Measurements from ENCODE around the gene BRCA1. TPM values are rescaled to one million over a fixed set of nuclear protein-coding genes. Genes with fewer than 3 reads are reported as not detected.

BRCA1 gene
- total RNA-seq, 2 donors from 2014 or later: 74.0 to 126 TPM

DNA sequence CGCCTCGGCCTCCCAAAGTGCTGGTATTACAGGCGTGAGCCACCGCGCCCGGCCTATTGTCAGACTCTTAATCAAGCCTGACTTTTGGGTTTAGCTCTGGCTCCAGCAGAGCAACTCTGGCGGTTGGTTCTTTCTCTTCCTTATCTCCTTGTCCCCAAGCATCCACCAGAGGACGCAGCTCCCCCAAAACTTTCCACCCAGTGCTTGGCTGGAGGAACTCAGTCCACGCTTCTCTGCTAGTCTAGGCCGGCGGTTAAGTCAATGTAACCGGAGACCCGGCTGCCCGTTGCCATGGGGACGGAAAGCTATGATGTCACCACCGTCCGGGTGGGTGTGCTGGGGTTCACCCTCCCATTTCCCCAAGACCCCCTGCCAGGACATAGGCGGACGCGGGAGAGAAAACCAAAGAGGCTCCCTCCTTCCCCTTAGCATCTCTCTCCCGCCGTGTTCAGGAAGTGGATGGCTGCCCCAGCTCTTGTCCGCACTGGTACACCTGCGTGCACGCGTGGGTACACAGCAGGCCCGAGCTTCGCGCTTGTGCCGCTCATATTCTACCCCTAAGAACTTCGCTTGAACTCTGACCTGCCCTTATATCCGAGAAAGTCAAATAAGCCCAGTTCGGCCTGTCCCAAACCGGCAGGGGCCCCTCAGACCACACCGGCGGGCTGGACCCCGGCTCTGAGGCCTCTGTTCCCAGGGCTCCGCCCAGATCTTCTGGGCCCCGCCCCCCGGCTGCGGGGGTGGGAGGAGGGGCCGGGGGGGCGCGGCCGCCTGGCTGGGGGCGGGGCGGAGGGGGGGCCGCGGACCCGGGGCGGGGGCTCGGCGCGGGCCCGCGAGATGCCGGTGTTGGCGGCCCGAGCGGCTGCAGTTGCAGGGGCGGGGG, 100.5 kb downstream of the BRCA1 start, which contains the start of gene RND2:
Gene RND2 (plus strand): TSS at position 825 of the 883 bp plus-strand sequence. CDS start 117 bp downstream, outside the sequence.
- DNase-seq (ENCODE audit: low spot score in 2 of 2) (peak; percentile 75 to 78), ATAC-seq (peak; percentile 66 to 67)
- H3K27ac Mint-ChIP-seq: peak within 1 kb of the TSS; percentile 48 to 96
- H3K36me3 Mint-ChIP-seq: no peaks in the 10 kb centered on the region
- H3K9me3 Mint-ChIP-seq: no peaks in the 10 kb centered on the region

DNA sequence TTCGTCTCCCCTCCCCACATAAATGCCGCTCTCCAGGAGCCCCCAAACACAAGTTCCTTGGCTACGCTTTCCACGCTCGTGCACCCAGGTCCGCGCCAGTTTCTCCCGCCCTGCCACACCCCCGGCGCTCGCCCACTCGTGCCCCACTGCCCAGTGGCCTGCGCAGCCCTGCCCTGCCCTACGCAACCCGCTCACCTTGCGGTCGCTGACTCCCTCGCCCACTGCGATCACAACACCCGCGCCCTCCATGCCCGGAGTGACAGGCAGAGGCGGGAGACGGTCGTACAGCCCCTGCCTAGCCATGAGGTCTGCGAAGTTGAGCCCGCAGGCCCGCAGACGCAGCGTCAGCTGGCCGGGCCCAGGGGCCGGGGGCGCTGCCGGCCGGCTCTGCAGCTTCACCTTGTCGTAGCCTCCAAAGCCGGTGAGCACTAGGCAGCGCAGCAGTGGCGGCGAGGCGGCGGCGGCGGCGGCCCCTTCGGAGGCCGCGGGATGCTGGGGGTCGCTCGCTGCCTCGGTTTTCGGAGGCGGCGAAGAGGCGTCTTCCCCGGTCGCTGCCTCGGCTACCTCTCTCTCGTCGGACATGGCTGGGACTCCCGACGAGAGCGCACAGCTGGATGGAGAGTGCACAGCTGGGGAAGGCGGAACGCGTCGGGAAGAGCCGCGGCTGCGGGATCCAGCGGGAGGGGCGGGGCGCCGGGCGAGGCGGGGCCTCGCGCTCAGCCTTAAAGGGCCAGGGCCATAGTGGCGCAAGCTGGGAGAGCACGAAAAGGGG, 103.2 kb downstream of the BRCA1 start, which contains the start of gene VAT1:
Gene VAT1 (minus strand): TSS at position 645 of the 772 bp plus-strand sequence. CDS start 63 bp downstream, at position 582.
- Mint-ChIP-seq H3K9me3 (no peaks in the 10 kb centered on the region), H3K27ac (peak within 1 kb of the TSS in 1 of 2 donors; percentile 94), H3K36me3 (no peaks in the 10 kb centered on the region)
- ATAC-seq (peak; percentile 68 to 74), DNase-seq (ENCODE audit: low spot score in 2 of 2) (peak; percentile 68 to 70)

DNA sequence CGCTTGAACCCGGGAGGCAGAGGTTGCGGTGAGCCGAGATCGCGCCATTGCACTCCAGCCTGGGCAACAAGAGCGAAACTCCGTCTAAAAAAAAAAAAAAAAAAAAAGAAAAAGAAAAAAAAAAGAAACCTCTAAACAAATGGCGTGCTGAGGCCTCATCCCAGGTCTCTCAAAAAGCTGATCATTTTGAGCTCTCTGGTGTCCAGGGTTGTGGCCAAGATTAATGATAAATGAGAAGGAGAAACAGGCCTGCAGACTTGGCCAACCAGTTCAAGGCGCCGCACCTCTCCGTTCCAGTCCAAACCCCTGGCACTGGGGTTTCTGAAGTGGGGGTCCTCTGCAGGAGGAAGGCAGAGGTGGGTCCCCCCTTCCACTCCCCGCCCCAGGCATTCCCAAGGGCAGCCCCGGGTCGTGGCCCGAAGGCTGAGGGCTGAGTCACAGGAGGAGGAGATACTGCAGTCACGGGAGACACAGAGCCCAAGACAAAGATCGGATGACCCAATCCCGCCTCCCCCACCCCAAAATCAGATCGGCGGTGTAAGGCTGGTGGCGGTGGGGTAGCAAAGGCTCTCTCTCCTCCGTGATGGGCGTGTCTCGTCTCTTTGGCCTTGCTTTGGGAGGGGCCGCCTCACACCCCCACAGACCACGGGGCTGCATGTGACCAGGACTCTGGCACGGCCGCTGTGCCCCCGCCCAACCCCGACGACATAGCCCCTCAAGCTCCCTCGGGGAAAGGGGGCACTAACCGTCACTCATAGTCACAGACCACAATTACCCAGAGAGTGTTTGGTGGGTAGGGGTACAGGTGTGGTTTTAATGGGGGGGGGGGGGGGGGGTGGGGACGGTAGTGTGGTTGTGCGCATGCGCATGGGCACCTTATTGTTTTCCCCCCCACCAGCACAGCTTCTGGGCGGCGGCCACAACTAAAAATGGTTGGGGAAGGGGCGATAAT, 104.1 kb downstream of the BRCA1 start:
- no peak for DNase-seq (ENCODE audit: low spot score in 2 of 2)
- Mint-ChIP-seq H3K9me3 (no peaks in the 10 kb centered on the region), H3K27ac (peak overlapping the region in 1 of 2 donors; percentile 94), H3K36me3 (no peaks in the 10 kb centered on the region)
- no peak for ATAC-seq

DNA sequence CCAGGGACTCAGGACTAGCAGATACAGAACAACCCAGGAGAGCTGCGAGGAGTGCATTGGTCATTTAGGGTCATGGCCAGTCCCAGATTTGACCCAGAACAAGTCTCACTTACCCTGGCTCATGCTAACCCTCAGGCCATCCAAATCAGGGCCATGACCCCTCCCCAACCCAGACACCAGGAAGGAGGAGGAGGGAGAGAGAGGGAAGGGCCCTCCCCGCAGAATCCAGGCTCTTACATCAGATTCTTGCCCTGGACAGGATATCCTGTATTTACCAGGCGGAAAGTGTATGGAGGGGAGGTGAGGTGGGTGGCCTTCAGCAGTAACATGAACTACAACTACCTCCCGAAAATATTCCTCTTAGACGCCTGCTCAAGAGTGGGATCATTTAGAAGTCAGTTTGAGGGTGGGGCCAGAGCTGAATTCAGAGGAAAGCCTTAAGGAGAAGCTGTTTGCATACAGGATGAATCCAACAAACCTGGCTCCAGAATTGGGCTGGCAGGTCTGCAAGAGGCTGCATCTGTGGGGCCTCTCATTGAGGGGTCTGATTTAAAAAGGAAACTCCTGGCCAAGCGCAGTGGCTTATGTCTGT, 105.0 kb downstream of the BRCA1 start:
- ATAC-seq (no peak), DNase-seq (ENCODE audit: low spot score in 2 of 2) (no peak)
- H3K9me3 Mint-ChIP-seq: no peaks in the 10 kb centered on the region
- H3K27ac Mint-ChIP-seq: no peak overlapping the region
- H3K36me3 Mint-ChIP-seq: no peaks in the 10 kb centered on the region

DNA sequence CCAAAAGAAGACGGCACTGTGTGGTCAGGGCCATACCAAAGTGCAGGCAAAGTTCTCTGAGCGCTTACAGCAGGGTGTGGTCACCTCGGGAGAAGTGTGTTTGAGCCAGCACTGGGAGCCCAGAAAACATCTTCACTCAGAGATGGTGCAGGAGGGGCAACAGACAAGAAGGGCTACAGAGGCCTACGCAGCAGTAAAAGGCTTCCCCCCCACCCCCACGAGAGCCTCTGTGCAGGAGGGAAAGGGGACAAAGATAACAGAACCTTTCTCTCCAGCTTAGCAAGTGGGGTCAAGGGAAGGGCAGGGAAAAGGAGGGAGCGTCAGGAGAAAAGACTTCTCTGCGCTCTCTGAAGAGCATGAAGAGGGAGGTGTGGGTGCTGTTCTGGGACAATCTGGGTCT, 105.7 kb downstream of the BRCA1 start:
- Mint-ChIP-seq H3K9me3 (no peaks in the 10 kb centered on the region), H3K36me3 (no peaks in the 10 kb centered on the region), H3K27ac (no peak overlapping the region)
- ATAC-seq (no peak), DNase-seq (ENCODE audit: low spot score in 2 of 2) (no peak)

DNA sequence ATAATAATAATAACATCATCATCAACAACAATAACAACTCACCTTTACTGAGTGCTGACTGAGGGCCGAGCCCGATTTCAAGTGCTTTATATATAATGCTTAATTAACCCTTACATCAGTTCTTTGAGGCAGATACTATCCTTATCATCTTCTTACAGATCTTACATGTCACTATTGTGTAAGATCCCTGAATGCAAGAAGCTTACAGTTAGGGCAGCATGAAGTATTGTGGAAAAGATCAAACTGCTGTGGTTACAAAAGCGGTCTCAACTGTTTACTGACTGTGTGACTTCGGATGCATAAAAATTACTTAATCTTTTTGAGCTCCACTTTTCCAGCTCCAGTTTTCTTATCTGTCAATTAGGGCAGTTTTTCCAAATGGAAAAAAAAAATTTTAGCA, 106.2 kb downstream of the BRCA1 start:
- no peak for DNase-seq (ENCODE audit: low spot score in 2 of 2)
- Mint-ChIP-seq H3K36me3 (no peaks in the 10 kb centered on the region), H3K9me3 (no peaks in the 10 kb centered on the region), H3K27ac (no peak overlapping the region)
- ATAC-seq: no peak

DNA sequence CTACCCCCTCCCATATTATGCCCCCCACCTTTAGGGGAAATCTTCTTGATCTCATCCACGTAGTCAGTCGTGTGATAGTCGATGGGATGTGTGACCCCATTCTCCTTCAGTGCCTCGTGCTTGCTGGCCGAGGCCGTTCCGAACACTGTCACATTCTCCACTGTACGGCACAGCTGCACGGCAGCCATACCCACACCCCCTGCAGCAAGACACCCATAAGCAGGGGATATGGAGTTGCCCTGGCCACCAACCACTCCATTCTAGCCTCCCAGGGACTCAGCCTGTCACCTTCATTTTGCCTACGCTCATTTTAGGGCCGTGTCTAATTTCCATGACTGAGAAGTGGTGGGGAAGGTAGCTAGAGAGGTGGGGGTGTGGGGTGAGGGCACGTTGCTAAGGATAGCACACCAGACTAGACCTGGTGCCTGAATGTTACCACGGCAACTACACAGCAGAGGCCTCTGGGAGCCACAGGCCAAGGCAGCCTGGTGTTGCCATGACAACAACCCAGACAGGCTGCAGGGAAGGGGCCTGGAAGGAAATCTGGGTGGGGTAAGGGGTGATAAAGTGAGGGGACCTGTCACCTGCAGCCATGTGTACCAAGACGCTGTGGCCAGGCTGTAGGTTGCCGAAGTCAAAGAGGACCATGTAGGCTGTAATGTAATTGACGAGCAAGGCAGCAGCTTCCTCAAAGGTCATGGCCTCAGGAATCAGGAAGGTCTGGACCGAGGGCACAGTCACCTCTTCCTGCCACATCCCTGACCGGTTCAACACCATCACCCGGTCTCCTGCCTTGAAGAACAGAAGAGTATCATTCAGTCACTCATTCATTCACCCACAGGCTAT, 106.9 kb downstream of the BRCA1 start:
- peak in 1 of 2 donors; percentile 37 for ATAC-seq
- Mint-ChIP-seq H3K36me3 (peaks cover 0 to 4% of the 10 kb centered on the region in 2 donors), H3K9me3 (no peaks in the 10 kb centered on the region), H3K27ac (peak overlapping the region in 1 of 2 donors; percentile 48)
- no peak for DNase-seq (ENCODE audit: low spot score in 2 of 2)

DNA sequence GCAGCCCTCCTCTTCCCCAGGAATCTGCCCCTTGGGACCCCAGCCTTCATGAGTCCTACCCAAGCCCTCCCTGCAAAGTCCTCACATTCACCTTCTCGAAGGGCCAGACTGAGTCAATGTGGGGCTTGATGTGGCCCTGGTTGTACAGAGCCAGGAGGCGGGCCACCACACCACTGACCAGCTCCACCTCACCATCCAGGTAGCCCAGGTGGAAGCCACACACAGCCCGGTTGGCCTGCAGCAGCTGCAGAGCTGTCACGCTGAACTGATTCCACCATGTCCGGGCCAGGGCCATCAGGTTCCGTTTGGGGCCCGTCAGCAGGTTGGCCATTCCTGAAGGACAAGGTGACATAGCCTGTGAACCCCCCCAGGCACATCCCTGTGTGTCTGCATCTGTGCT, 108.9 kb downstream of the BRCA1 start:
- H3K36me3 Mint-ChIP-seq: peaks cover 0 to 6% of the 10 kb centered on the region in 2 donors
- peak overlapping the region in 1 of 2 donors; percentile 69 for H3K27ac Mint-ChIP-seq
- ATAC-seq: no peak
- H3K9me3 Mint-ChIP-seq: no peaks in the 10 kb centered on the region
- no peak for DNase-seq (ENCODE audit: low spot score in 2 of 2)

DNA sequence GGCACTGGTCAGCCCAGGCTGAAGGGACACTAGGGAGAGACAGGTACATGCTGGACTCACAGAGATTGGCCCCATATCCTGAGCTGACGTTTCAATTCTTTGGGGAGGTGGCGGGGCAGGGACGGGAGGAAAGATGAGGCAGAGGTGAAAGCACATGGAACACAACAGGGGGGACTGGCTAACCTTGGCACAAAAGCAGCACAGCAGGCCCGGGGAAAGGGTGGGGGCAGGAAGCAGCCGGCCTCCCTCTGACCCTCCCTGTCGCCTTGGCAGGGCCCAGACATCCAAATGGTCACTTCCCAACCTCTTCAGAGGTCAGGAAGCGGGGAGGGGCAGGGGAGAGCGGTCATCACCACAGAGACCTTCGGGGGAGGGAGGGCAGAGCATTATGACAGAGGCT, 109.6 kb downstream of the BRCA1 start:
- no peak for DNase-seq (ENCODE audit: low spot score in 2 of 2)
- no peak for ATAC-seq
- Mint-ChIP-seq H3K36me3 (peaks cover 0 to 8% of the 10 kb centered on the region in 2 donors), H3K27ac (peak overlapping the region; percentile 59 to 69), H3K9me3 (no peaks in the 10 kb centered on the region)

DNA sequence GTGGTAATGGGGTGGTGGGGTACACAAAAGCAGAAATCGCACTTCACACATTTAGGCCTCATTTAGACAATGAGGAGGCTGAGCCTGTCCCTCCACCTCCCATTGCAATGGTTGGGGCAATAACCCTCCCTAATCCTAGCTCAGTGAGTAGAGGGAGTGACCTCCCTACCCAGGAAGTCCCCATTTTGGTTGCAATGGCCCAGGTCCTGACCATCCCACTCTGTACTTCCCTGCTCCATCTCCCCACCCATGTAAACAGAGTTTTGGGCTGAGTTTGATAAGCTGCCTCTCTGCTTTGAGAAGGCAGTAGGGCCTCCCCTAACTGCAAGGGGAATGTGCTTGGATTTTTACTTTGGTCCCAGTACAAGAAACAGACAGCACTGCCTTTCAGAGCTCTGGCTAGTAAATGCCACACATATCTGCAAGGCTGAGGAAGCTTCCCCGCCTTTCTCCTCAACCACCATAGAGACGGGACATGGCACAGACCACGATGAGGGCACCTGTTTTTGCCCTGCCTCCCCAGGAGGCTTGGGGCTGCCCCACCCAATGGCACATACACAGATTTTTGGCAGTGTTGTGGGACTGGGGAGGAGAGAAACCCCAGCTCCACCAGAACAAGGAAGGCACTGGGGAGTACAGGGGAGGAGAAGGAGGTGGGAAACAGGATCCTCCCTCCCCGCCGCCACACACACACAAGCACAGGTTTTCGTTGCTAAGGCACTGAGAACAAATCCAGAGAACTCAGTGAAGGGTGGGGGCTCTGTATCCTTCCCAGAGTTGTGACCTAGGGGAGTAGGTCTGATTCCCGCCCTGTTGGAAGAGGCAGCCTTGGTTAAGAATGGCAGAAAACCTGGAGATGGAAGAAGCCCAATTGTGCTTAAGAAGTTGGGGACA, 110.3 kb downstream of the BRCA1 start:
- DNase-seq (ENCODE audit: low spot score in 2 of 2): no peak
- ATAC-seq: no peak
- H3K9me3 Mint-ChIP-seq: no peaks in the 10 kb centered on the region
- peak overlapping the region; percentile 59 to 69 for H3K27ac Mint-ChIP-seq
- peaks cover 0 to 12% of the 10 kb centered on the region in 2 donors for H3K36me3 Mint-ChIP-seq

DNA sequence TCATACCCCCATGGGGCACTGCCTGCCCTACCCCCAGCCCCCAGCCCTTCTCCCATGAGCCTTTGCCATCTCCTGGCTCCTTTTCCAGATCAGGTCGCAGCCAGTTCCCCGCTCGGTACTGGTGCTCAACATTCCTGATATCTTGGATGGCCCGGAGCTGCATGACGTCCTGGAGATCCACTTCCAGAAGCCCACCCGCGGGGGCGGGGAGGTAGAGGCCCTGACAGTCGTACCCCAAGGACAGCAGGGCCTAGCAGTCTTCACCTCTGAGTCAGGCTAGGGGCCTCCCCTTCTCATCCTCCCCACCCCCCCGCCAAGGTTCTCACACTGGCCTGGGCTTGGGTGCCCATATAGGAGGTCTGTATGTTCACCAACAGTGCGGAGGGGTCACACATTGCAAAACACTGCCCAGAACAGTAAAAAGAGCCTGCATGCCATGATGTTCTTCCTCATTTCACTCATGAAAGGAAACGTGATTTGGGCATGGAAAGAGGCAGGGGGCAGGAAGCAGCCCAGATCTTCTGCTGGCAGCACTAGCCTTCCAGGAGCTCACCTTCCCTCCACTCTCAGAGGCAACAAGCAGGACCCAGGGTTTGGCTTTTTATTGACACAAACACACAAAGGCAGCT, 111.0 kb downstream of the BRCA1 start:
- no peaks in the 10 kb centered on the region for H3K9me3 Mint-ChIP-seq
- peak overlapping the region in 1 of 2 donors; percentile 29 for H3K27ac Mint-ChIP-seq
- peaks cover 0 to 12% of the 10 kb centered on the region in 2 donors for H3K36me3 Mint-ChIP-seq
- DNase-seq (ENCODE audit: low spot score in 2 of 2): no peak
- ATAC-seq: no peak

DNA sequence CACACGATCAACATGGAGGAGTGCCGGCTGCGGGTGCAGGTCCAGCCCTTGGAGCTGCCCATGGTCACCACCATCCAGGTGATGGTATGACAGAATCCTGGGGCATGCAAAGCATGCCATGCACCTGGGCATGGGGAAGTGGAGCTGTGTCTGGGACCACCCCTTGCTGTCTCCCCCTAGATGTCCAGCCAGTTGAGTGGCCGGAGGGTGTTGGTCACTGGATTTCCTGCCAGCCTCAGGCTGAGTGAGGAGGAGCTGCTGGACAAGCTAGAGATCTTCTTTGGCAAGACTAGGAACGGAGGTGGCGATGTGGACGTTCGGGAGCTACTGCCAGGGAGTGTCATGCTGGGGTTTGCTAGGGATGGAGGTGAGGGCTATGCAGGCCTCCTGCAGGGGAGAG, 111.9 kb downstream of the BRCA1 start:
- DNase-seq (ENCODE audit: low spot score in 2 of 2) (no peak), ATAC-seq (no peak)
- H3K27ac Mint-ChIP-seq: peak overlapping the region; percentile 51 to 75
- H3K36me3 Mint-ChIP-seq: peaks cover 0 to 12% of the 10 kb centered on the region in 2 donors
- no peaks in the 10 kb centered on the region for H3K9me3 Mint-ChIP-seq

DNA sequence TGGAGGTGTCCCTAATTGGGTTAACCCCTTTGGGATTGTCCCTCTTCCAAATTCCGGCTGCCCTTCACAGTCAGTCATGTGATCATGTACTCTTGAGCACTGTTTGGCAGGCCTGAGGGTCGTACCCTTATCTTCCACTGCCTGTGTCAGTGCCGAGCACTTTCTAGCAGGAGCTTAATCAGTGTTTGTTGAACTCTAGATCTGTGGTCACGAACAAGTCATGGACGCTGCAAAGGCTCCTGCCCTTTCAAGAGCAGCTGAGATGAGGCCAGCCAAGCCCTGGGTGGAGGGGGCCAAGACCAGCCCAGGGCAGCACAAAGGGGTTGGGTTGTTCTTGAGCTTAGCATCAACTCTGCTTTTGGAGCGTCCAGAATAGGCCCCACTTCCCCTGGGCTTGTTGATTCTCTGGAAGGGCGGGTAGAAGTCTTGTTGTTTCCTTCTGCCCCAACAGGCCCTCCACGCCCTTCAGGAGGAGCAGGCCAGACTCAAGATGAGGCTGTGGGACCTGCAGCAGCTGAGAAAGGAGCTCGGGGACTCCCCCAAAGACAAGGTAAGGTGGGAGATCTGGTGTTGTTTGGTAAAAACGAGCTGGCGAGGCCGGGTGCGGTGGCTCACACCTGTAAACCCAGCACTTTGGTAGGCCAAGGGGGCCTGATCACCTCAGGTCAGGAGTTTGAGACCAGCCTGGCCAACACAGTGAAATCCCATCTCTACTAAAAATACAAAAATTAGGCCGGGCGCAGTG, 113.3 kb downstream of the BRCA1 start:
- ATAC-seq: no peak
- H3K27ac Mint-ChIP-seq: peak overlapping the region in 1 of 2 donors; percentile 60
- no peak for DNase-seq (ENCODE audit: low spot score in 2 of 2)
- H3K9me3 Mint-ChIP-seq: no peaks in the 10 kb centered on the region
- H3K36me3 Mint-ChIP-seq: peaks cover 0 to 15% of the 10 kb centered on the region in 2 donors
